HepG2 (cell line): ENCODE results near the gene RBM23. TPM values are rescaled to one million over a fixed set of nuclear protein-coding genes. Genes with fewer than 3 reads are reported as not detected.
A peak's percentile ranks its signal among the peaks of the same experiment; 100 is the strongest.

Experiments used
- ATAC-seq: fragments of 200-7000 bp; cut with Tn5 transposase; 3 replicates; pipeline ENCODE4 v1.9.1; 2020; ENCODE audit warnings: mild to moderate bottlenecking, moderate library complexity
- BruUV-seq: library from RNA; stranded (reverse); fragments of 400-500 nt; replicated peaks from 2 replicates; lab custom pipeline; 2021; lab: Mats Ljungman, UMichigan
- CTCF ChIA-PET: fragments of 300-600 bp; formaldehyde crosslinking; extraction: SDS; loops from one replicate; lab custom pipeline; 2021; ENCODE audit warnings: low total read pairs, inconsistent platforms, low intra/inter-chr PET ratio; lab: Yijun Ruan, JAX
- POLR2A ChIA-PET: fragments of 350-600 bp; sonication (Branson Sonifier 250); formaldehyde crosslinking; loops from one replicate; lab custom pipeline; 2020; ENCODE audit warnings: antibody characterized with exemption, inconsistent platforms; lab: Yijun Ruan, JAX
- DNase-seq: peaks from one replicate; pipeline ENCODE4 v3.0.0-alpha.2; 2015; ENCODE audit warnings: low spot score
- FAIRE-seq: peaks from 3 replicates; lab custom pipeline; 2011; peaks lifted over from hg19 to GRCh38; lab: Jason Lieb, UNC
- H2AFZ ChIP-seq: one replicate; pipeline ENCODE4 v1.6.1; 2011; ENCODE audit warnings: low read length, inconsistent platforms
- H3K27ac ChIP-seq: fragments of 300-600 bp; 3 replicates; pipeline ENCODE4 v1.8.0; 2011; ENCODE audit warnings: mixed run types, mild to moderate bottlenecking, mixed read lengths, low read length, inconsistent platforms; ENCODE audit not compliant: insufficient read depth; ENCODE audit errors: extremely low read length
- H3K27me3 ChIP-seq, 2 experiments: fragments of 200-600 bp in 1 of 2; 2 replicates in 1 of 2; 3 replicates in 1 of 2; pipeline versions ENCODE4 v1.6.0 to v1.8.0; 2011; ENCODE audit warnings: low read length in 2 of 2, mild to moderate bottlenecking in 2 of 2, moderate library complexity in 2 of 2, inconsistent platforms in 1 of 2; ENCODE audit not compliant: insufficient read depth in 2 of 2, control insufficient read depth in 1 of 2
- H3K36me3 ChIP-seq, 2 experiments: fragments of 200-600 bp in 1 of 2; replicated peaks in 1 of 2; 2 replicates in 1 of 2; 3 replicates in 1 of 2; pipeline versions ENCODE4 v1.5.1 to v1.8.0; 2011; ENCODE audit warnings: low read length in 2 of 2, inconsistent platforms in 1 of 2; ENCODE audit not compliant: insufficient read depth in 2 of 2, control insufficient read depth in 1 of 2
- H3K4me1 ChIP-seq: 2 replicates; pipeline ENCODE4 v1.5.1; 2012; ENCODE audit warnings: low read length, inconsistent platforms; ENCODE audit not compliant: insufficient read depth
- H3K4me2 ChIP-seq: 2 replicates; pipeline ENCODE4 v1.6.0; 2011; ENCODE audit warnings: low read depth, low read length, inconsistent platforms
- H3K4me3 ChIP-seq, 3 experiments: fragments of 200-600 bp in 1 of 3; sonication (generic), shearing (Covaris generic) in 1 of 3; replicated peaks in 1 of 3; 2 replicates each; pipeline ENCODE4 v1.5.1; 2011 to 2016; ENCODE audit warnings: low read length in 3 of 3, inconsistent platforms in 2 of 3, low read depth in 2 of 3, mild to moderate bottlenecking in 2 of 3, control low read depth in 1 of 3, mixed read lengths in 1 of 3; ENCODE audit not compliant: insufficient read depth in 1 of 3
- H3K79me2 ChIP-seq: one replicate; pipeline ENCODE4 v1.6.1; 2011; ENCODE audit warnings: low read length, inconsistent platforms; ENCODE audit not compliant: insufficient read depth
- H3K9ac ChIP-seq: 2 replicates; pipeline ENCODE4 v1.6.0; 2011; ENCODE audit warnings: mild to moderate bottlenecking, low read depth, low read length, inconsistent platforms; ENCODE audit not compliant: insufficient read depth
- H3K9me3 ChIP-seq: 2 replicates; pipeline ENCODE4 v1.5.1; 2012; ENCODE audit warnings: mild to moderate bottlenecking, low read length
- H4K20me1 ChIP-seq: 2 replicates; pipeline ENCODE4 v1.6.0; 2011; ENCODE audit warnings: inconsistent platforms, mild to moderate bottlenecking, low read length, moderate library complexity; ENCODE audit not compliant: insufficient read depth
- ELF1 ChIP-seq: sonication (generic); formaldehyde crosslinking; IDR thresholded peaks from 2 replicates; pipeline ENCODE4 v1.4.0; 2020; ENCODE audit warnings: missing genetic modification reagents
- GFI1 ChIP-seq: sonication (generic); formaldehyde crosslinking; IDR thresholded peaks from 2 replicates; pipeline ENCODE4 v1.5.0; 2020; ENCODE audit warnings: missing genetic modification reagents, mild to moderate bottlenecking, borderline replicate concordance
- GZF1 ChIP-seq: sonication (generic); formaldehyde crosslinking; IDR thresholded peaks from 2 replicates; pipeline ENCODE4 v1.5.1; 2020; ENCODE audit warnings: mild to moderate bottlenecking, missing genetic modification reagents
- MBNL3 ChIP-seq: fragments of 250-450 bp; sonication (Bioruptor Pico); conservative IDR thresholded peaks from 2 replicates; pipeline ENCODE4 v1.8.0; 2022; ENCODE audit warnings: mild to moderate bottlenecking, inconsistent platforms
- NCOA5 ChIP-seq: sonication (generic); formaldehyde crosslinking; IDR thresholded peaks from 2 replicates; pipeline ENCODE4 v1.4.0; 2020; ENCODE audit warnings: missing genetic modification reagents
- PATZ1 ChIP-seq: sonication (generic); formaldehyde crosslinking; IDR thresholded peaks from 2 replicates; pipeline ENCODE4 v1.4.0; 2020; ENCODE audit warnings: missing genetic modification reagents
- REXO4 ChIP-seq: sonication (generic); formaldehyde crosslinking; IDR thresholded peaks from 2 replicates; pipeline ENCODE4 v1.8.0; 2022; ENCODE audit warnings: missing genetic modification reagents, mild to moderate bottlenecking, borderline replicate concordance
- SCMH1 ChIP-seq: sonication (generic); formaldehyde crosslinking; IDR thresholded peaks from 2 replicates; pipeline ENCODE4 v1.9.0; 2021; ENCODE audit warnings: missing genetic modification reagents, mild to moderate bottlenecking, borderline replicate concordance
- TFDP1 ChIP-seq: IDR thresholded peaks from 2 replicates; pipeline ENCODE4 v1.6.1; 2016; ENCODE audit warnings: missing compliant biosample characterization, missing genetic modification reagents, borderline replicate concordance
- ZFX ChIP-seq: sonication (generic); formaldehyde crosslinking; IDR thresholded peaks from 2 replicates; pipeline ENCODE4 v1.4.0; 2020; ENCODE audit warnings: mild to moderate bottlenecking, low read depth, missing genetic modification reagents, moderate library complexity
- ZHX1 ChIP-seq: sonication (generic); formaldehyde crosslinking; IDR thresholded peaks from 2 replicates; pipeline ENCODE4 v1.8.1; 2022; ENCODE audit warnings: low read depth, mild to moderate bottlenecking, missing genetic modification reagents
- ZNF343 ChIP-seq: sonication (generic); formaldehyde crosslinking; IDR thresholded peaks from 2 replicates; pipeline ENCODE4 v1.4.0; 2020; ENCODE audit warnings: mild to moderate bottlenecking, missing genetic modification reagents
- ZNF350 ChIP-seq: sonication (generic); formaldehyde crosslinking; IDR thresholded peaks from 2 replicates; pipeline ENCODE4 v1.4.0; 2020; ENCODE audit warnings: mild to moderate bottlenecking, low read depth, missing genetic modification reagents, borderline replicate concordance
- ZNF451 ChIP-seq: sonication (generic); formaldehyde crosslinking; IDR thresholded peaks from 2 replicates; pipeline ENCODE4 v1.5.0; 2020; ENCODE audit warnings: mild to moderate bottlenecking, missing genetic modification reagents
- ZNF580 ChIP-seq: IDR thresholded peaks from 2 replicates; pipeline ENCODE4 v1.6.1; 2016; ENCODE audit warnings: low read depth, borderline replicate concordance
- ZNF619 ChIP-seq: sonication (generic); formaldehyde crosslinking; IDR thresholded peaks from 2 replicates; pipeline ENCODE4 v1.4.0; 2020; ENCODE audit warnings: mild to moderate bottlenecking, missing genetic modification reagents
- ZNF773 ChIP-seq: sonication (generic); formaldehyde crosslinking; IDR thresholded peaks from 2 replicates; pipeline ENCODE4 v1.4.0; 2020; ENCODE audit warnings: missing genetic modification reagents, borderline replicate concordance
- WGBS: methylation state at CpG from one replicate; pipeline ENCODE4 v1.1.6; 2017; ENCODE audit warnings: low lambda C conversion rate; 5-methylcytosine and 5-hydroxymethylcytosine counted together
- in situ Hi-C: cut with HindIII; loops from 2 replicates; pipeline ENCODE4 v1.10.0; 2017; ENCODE audit warnings: low pct_unique_long_range_greater_than_20kb; ENCODE audit not compliant: extremely low pct_ligation_motif_present
- intact Hi-C: fragments of 100-400 bp; cut with micrococcal nuclease; formaldehyde crosslinking; loops from one replicate; pipeline ENCODE4 v1.10.0; 2022; ENCODE audit not compliant: unreplicated experiment
- polyA plus RNA-seq, 8 experiments: library from polyadenylated mRNA; depleted of rRNA in 3 of 8; stranded (reverse) in 7 of 8; unstranded in 1 of 8; fragments of >200 nt; fragmentation: Illumina TruSeq in 4 of 8; extraction: Trizol in 4 of 8; gene quantifications; 2 replicates each; pipeline versions ENCODE4 v1.2.1 to v1.2.3, GENCODE V29; 2011 to 2016; ENCODE audit warnings: low read depth in 4 of 8, missing spikeins in 1 of 8, mixed read lengths in 1 of 8; ENCODE audit not compliant: insufficient read depth in 1 of 8
- total RNA-seq, 5 experiments: library from RNA; depleted of rRNA; stranded (reverse); fragments of >200 nt; fragmentation: Illumina TruSeq; extraction: Trizol; gene quantifications; 2 replicates each; pipeline ENCODE4 v1.2.3, GENCODE V29; 2016; ENCODE audit warnings: low read depth in 1 of 5

RBM23 gene
- total and polyA plus RNA-seq, 2 of the 13 experiments (the other 11 are each of a cell fraction or from before 2014, with no cell fraction given) = 1.5 to 2.1 TPM

- ATAC-seq = peak; percentile 39
- Histone ChIP-seq H3K4me3 (no peak overlapping the region), H3K9me3 (no peaks in the 10 kb centered on the region), H3K27ac (no peak overlapping the region), H2AFZ (no peak overlapping the region), H3K27me3 (peaks cover 4 to 6% of the 10 kb centered on the region in 2 experiments; a peak in 2 of 5 replicates), H3K4me2 (peak overlapping the region; percentile 16; the same call in 1 of the 2 replicates), H3K4me1 (peaks cover 45% of the 10 kb centered on the region), H3K36me3 (no peaks in the 10 kb centered on the region), H3K9ac (no peak overlapping the region), H4K20me1 (no peaks in the 10 kb centered on the region), H3K79me2 (no peaks in the 10 kb centered on the region)
- peak; percentile 81 for FAIRE-seq
- BruUV-seq = no TSS peak
- intact Hi-C loops (loop anchor here (1.0 kb wide), 6 partner anchors 28 to 343 kb away; no protein-coding TSS in a partner anchor), in situ Hi-C loops (loop anchor here (5.0 kb wide), 1 partner anchor 78 kb away; no protein-coding TSS in a partner anchor)
- peak; percentile 83 for DNase-seq
- POLR2A ChIA-PET = interaction anchor here (1.1 to 5.3 kb wide), 5 partner anchors 11 to 195 kb away, joined by 4 to 44 read pairs (median 8); partner anchors contain the start of genes ACIN1, C14orf119, LRP10 and PRMT5
- CTCF ChIA-PET = interaction anchor here (0.8 to 6.2 kb wide), 7 partner anchors 28 to 343 kb away, joined by 3 to 67 read pairs (median 17); partner anchors contain the start of gene LRP10
- WGBS = 4% methylated on average over 3 of the region's 3 CpGs
- peak; percentile 67; the same call in 1 of the 2 replicates for TF ChIP-seq GZF1 (CRISPR knock-in tag)
- TF ChIP-seq MBNL3 (CRISPR knock-in tag) = no peak
- no peak for TF ChIP-seq REXO4 (CRISPR knock-in tag)
- no peak for TF ChIP-seq TFDP1 (CRISPR knock-in tag)
- no peak for TF ChIP-seq ZNF580 (CRISPR knock-in tag)
- no peak for TF ChIP-seq ZNF619 (CRISPR knock-in tag)
- no peak for TF ChIP-seq ZNF343 (CRISPR knock-in tag)
- TF ChIP-seq NCOA5 (CRISPR knock-in tag) = no peak
- TF ChIP-seq GFI1 (CRISPR knock-in tag) = no peak
- no peak for TF ChIP-seq ELF1 (CRISPR knock-in tag)
- no peak for TF ChIP-seq ZHX1 (CRISPR knock-in tag)
- TF ChIP-seq SCMH1 (CRISPR knock-in tag) = no peak
- TF ChIP-seq ZNF773 (CRISPR knock-in tag) = no peak
- peak; percentile 97 for TF ChIP-seq PATZ1 (CRISPR knock-in tag)
- no peak; the same call in 1 of the 2 replicates for TF ChIP-seq ZFX
- TF ChIP-seq ZNF451 (CRISPR knock-in tag) = no peak
- no peak for TF ChIP-seq ZNF350 (CRISPR knock-in tag)
Measured at GRCh38 chr14:22900081-22900799, 18.7 kb downstream of the RBM23 start.
